Activated CD4-positive, alpha-beta T cell treated with anti-CD3 and anti-CD28 coated beads for 4 hours (primary cell): ENCODE data around the gene SPOCD1.
A peak's percentile ranks its signal among the peaks of the same experiment; 100 is the strongest.

Source experiments
- DNase-seq, 2 donors: peaks; one replicate each; pipeline ENCODE4 v3.0.0-alpha.2; 2020

The SPOCD1 gene

GRCh38 chr1:31754397-31754796 lies 61.4 kb downstream of the SPOCD1 start:
- DNase-seq, result no peak

DNA sequence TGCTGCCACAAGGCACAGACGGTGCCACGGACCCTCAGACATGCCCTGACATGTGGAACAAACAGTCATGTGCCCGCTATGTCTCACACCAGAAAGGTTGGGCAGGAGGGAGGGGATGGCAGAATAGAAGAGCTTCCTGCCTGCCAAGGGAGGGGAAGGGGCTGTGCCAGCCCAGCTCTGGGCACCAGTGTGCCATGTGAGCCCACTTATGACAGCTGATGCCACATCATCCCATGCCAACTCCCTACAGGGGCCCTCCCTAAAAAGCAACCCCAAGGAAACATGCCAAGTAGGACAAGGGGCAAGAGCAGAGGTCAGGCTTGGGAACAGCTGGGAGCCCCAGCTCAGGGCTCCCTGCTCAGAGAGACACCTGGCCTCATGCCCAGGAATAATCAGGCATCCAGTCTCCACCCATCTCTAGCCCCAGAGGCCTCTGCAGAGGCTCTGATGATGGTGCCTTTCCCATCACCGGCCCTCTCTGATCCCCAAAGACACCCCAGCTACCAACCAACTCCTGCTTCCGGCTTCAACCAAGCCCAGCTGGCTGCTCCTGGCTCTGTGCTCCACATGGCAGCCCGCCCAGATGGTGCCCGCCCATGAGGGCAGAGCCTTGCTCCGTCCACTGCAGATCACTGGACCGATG lies 62.0 kb downstream of the SPOCD1 start:
- no peak for DNase-seq

GRCh38 chr1:31752952-31753475 lies 62.8 kb downstream of the SPOCD1 start:
- no peak for DNase-seq

DNA sequence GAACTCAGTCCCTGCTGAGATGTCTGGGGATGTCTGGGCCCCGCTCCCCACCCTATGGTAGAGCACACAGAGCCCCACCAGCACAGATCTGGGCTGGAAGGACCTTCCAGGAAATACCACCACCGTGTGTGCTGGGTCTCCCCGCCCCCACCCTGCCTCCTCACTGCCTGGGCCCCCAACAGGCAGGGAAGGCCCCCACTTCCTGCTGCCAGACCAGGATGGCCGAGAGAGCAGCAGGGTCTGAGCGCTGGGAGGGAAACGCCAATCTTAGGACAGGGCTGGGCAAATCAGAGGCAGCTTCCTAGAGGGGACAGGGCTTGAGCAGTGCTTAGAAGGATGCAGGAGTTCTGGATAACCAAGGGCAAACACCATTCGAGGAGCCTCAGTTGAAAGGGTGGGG lies 63.6 kb downstream of the SPOCD1 start:
- DNase-seq, result no peak

DNA sequence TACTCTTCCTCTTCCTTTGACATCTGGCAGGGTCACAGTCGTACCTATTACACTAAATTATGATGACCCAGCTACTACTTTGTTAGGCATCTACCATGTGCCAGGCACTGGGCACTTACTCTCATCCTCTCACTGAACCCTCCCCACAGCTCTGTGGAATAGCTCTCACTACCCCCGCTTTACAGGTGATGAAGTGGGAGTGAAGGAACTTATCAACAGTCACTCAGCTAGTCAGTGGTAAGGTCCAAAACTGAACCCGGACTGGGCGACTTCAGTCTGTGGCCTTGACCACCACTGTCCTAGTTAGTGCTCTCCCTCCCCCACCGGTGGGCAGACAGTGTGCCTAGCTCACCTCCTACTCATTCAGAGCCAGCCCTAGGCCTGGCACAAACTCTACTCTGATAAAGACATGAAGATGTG lies 64.0 kb downstream of the SPOCD1 start:
- DNase-seq, result no peak

DNA sequence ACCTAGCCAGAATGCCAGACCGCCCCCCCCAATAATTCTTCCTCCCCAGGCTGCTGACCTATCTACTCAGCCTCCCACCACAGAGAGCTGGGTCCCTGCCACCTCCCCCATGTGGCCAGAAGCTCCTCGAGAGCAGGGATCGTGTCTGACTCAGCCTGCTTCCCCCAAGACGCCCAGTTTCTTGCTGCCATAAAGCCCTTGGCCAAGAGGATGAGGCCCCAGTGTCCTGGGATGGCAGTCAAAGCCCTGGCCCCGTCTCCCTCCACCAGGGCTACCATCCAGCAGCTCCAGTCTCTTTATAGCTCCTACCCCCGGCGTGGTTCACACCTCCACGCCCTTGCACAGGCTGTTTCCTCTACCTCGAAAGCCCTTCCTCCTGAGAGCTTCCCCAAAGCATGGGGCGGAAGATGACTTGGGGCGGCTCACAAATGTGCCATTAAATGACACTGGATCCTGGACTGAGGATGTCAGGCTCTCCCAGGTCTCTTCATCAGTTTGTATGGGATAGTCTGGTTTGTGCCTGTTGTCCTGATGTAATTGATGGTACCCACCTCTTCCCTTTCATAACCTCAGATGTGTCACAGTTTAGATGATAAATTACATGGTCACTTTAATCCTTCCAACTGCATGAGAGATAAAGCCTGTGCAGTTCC lies 64.8 kb downstream of the SPOCD1 start:
- no peak for DNase-seq

- DNase-seq, result no peak
These were observed 65.8 kb downstream of the SPOCD1 start for GRCh38 chr1:31749785-31750735.

- no peak for DNase-seq
These were observed 67.5 kb downstream of the SPOCD1 start for GRCh38 chr1:31748365-31748764.

- DNase-seq, result no peak
These were observed 68.5 kb downstream of the SPOCD1 start for GRCh38 chr1:31747304-31747703.

DNA sequence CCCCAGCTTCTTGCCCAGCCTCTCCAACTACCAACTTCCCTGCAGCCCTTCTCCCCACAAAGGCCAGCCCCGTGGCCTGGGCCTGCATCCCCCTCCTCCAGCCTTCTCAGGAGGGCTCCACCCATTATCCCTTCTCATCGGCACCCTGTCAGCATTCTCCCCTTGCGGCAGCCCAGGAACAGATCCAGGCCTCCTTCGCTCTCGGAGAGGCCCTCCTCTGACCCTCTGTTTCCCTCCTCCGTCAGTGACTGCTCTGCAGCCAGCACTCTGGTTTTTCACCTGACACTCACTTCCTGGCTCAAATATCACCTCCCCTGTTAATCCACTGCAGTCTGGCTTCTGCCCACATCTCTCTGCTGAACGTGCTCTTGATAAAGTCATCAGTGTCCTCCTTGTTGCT lies 69.1 kb downstream of the SPOCD1 start:
- DNase-seq, result no peak

DNA sequence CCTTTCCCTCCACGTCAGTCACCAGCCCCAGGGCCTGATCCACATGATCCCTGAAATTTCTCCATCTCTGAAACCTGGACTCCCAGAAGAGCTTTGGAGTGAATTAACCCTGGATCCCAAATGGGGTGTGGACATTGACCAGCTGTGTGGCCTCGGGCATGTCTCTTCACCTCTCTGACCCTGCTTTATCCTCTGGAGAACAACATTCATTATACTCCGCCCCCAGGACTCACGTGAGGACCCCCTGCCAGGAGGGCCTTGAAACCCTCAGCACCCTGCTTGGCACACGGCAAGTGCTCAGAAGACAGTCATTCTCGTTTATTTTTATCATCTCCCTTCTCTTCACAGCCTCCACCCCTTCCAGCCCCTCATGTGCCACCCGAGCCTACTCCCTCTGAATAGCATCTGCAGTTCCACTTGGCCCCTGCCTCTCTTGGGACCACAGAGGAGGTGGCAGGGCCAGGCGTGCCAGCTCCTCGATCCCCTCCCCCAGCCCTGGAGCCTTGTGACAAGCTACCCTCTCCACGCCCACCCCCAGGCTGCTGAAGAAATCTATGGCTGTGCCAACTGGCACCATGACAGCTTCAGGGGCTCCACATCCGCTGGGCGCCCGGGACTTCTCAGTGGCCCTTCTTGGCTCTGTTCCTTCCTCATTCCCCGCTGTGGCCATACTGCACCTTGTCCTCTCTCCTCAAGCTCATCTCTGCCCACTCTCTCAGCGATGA lies 69.7 kb downstream of the SPOCD1 start:
- DNase-seq, result no peak

GRCh38 chr1:31745096-31745945 lies 70.5 kb downstream of the SPOCD1 start:
- peak; percentile 43 to 47 for DNase-seq

DNA sequence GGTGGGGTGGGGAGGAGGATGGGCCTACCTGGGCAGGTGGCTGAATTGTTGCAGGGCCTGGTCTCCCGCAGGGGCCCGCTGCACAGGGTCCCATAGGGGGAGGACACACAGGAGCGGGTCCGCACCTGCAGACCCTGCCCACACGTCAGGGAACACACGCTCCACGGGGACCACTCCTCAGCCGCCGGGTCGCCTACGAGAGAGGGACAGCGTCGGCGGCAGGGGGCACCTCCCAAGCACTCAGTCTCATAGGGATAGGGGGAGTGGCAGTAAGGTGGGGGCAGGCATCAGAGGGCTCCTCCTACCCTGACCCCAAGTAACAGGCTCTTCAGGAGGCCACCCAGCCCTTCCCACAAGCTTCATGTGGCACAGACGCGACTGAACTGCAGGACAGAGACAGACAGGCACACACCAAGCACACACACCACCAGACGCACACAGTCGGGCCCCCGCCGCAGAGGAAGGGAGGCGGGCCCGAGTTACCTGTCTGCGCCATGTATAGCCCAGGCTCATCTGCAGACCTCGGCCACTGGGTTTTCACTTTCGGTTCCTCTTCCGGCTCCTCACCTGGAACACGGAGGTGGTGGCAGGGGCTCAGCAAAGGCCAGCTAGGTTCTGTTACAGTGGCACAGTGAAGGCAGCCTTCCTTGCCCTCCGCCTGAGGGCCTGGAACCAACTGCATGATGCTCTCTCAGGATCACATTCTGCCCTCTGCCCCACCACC lies 71.5 kb downstream of the SPOCD1 start:
- DNase-seq, result no peak

GRCh38 chr1:31742462-31743212 lies 73.2 kb downstream of the SPOCD1 start:
- DNase-seq, result no peak
